SW 1271 (cell line): ENCODE results near the gene PEAK3.

ENCODE experiments used
- DNase-seq, 2 experiments: peaks; one replicate each; lab custom pipeline; 2025; lab: John Stamatoyannopoulos, UW

Gene PEAK3

DNA sequence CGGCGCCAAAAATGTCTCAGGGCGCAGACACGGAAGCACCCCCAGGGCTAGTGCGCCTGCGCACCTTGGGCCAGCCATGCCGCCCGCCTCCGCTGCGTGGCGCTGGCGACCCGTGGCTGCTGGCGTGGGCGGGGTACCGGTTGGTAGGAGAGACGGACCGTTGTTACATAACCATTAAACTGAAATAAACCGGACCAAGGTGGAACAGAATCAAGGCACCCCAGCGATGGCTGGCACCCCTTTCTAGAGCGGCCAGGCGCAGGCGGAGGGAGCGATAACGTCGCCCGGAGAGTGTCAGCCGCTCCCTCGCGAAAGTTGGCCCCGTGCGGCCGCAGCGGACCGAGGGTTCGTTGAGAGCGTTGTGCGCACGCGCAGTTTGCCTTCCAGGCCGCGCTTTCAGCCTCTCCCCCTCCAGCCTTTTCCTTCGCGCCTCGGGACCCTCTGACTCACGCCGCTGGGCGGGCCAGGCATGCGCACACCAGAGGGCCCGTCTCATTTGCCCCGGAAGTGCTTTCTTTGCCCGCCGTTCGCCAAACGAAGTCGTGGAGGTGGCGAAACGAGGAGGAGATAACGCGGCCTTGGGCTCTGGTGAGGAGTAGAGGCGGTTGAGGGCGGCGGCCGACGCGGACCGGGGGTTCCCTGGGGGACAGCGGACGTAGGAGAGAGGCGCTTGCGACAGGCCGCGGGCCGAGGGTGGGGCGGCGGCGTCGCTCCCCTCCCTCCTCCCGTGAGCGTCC is 45.5 kb downstream of the PEAK3 start, which contains the start of the genes PLEKHJ1 and SF3A2:
Gene PLEKHJ1, minus strand, starts transcription at position 16 of the 737 bp plus-strand sequence. CDS start 81 bp downstream, outside the sequence.
Gene SF3A2, plus strand, starts transcription at position 511 of the 737 bp plus-strand sequence. CDS start 6,595 bp downstream, outside the sequence.
- peak; percentile 79 to 96 for DNase-seq

- no peak for DNase-seq
Observed at GRCh38 chr19:2236064-2236313, 46.0 kb downstream of the PEAK3 start.

DNA sequence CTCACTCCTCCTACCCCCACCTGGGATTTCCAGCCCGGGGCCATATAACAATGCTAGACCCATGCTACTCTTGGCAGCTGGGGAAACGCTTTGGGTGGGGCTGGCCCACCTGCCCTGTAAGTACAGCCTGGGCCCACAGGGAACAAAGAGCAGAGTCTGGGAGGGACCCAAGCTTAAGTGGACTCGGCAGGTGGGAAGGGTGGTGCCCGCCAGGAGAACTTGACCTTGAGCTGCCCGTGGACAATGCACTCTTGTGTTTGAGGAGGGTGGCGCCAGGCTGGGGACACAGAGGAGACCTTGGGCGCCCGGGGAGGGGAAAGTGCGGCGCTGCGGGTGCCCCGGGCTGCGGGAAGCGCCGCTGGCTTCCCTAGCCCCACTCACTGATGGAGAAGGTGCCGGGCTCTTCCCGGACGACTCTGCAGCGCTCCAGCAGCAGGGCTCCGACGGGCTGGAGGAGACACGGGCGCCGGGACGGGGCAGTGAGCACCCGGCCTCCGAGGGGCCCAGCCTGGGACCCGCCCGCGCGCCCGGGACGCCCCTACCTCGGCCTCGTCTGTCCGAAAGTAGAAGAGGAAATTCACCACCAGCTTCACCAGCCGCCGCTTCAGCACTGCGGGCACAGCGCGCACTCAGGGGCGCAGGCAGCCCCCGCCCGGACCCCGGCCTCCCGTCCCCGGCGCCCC is 46.5 kb downstream of the PEAK3 start:
- no peak for DNase-seq

DNA sequence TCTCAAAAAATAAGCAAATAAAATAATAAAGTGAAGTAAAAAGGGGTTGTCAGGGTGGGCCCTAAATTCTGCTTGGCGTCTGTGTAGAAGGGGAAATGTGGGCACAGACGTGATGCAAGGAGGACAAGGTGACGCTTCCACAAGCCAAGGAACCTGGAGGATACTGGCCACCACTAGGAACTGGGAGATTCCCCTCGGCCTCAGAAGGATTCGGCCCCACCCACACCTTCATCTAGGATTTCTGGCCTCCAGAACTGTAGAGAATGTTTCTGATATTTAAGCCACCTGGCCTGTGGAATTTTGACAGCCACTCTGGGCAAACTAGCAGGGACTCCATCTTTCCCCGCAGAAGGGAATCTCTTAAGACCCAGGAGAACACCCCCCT is 47.0 kb downstream of the PEAK3 start:
- DNase-seq, result peak in 1 of 2 experiments; percentile 21

DNA sequence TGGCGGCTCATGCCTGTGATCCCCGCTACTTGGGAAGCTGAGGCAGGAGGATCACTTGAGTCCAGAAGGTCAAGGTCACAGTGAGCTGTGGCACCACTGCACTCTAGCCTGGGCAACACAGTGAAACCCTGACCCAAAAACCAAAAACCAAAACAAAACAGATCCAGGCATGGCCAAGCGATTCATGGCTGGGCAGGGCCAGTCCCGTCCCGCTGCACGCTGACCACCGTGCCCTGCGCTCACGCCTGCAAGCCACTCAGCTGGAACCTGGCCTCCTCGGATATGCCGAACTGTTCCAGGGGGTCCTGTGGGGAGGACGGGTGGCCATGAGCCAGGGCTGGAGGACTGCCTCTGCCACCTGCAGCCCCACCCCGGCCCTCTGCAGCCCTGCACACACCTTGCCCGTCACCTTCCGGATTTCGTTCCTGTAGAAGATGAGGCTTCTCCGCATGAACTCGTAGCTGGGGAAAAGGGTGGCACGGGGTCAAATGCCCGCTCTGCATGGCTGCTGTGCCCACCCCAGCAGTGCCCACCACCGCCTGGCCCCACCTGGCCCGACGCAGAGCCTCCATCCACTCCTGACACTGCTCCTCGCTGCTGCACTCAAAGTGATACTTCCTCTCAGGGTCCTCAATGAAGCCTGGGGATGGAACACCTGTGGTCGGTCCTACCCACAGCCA is 48.2 kb downstream of the PEAK3 start:
- no peak for DNase-seq

- DNase-seq, result no peak
Observed at GRCh38 chr19:2232286-2233151, 49.5 kb downstream of the PEAK3 start.

DNA sequence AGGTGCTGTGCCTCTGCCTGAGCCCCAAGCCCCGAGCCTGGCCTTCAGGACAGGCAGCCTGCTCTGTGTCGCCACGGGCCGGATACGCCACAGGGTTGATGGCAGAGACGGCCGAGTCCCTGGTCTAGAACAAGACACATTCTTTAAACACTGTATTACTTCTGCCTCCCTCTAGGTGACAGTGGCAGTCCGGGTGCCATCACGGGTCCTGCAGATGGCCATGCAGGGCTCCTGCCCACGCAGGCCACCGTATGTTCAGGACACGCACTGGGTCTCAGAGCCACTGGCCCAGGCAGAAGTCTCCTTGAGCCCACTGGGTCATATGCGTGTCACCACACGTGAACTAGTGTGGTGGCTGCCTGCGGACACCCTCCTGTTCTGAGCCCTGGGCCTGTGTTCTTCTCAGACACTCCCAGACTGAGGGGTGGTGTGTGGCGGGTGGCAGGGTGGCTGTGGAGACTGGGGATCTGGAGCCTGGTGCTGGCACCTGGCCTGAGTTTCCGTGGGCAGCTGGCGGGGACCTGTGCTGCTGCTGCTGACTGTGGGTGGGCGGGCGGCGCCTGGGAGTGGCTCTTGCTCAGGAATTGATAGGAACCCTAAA is 50.3 kb downstream of the PEAK3 start:
- DNase-seq, result peak in 1 of 2 experiments; percentile 15

DNA sequence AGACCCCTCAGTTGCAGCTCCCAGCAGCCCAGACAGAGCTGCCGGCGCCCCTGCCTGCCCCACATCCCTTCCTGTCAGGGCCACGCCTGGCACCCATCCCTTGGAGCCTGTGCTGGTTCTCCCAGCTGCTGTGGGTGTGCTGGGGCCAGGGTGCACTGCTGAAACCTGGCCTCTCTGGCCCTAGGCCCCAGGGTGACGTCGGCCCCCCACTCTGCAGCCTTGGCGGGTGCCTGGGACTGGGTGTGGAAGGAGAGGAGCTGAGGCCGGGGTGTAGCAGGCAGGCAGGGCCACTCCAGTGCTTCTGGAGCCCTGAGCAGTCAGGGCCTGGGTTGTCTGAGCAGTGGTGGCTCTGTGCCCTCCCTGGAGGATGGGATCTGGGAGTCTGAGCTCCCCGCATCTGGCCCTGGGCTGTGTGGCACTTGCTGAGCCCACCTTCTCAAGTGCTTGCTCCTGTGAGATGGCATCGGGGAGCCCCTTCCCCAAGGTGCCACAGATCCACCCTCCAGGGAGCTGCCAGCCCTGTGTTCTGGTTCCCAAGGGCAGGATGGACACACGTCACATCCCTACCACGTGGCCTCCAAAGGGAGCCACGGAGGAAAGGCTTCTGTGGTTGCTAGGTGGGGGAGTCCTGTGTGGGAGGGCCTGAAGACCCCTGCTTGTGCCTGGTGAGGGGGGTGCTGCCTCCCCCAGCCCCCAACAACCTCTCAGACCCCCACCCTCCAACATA is 51.0 kb downstream of the PEAK3 start:
- no peak for DNase-seq

DNA sequence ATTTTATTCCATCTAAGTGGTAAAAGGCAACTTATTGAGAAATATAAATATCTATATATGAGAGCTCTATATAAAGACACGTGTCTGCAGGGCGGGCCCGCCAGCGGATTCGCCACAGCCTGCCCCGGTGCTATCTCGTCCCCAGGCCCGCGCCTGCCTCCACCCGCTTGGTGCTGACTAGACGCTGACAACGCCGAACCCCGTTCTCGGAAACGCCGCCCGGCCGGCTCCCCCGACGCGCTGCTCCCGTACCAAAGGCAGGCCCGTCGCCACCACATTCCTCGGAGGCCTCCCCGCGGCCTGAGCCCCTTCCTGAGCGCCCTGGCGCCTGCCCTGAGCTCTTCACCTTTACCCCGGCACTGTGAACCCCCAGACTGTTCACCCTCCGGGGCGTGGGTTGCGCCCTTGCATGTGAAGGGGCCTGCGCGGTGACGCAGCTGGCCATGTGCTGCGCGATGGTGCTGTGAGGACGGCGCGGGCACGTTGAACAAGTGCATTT is 51.9 kb downstream of the PEAK3 start:
- no peak for DNase-seq

DNA sequence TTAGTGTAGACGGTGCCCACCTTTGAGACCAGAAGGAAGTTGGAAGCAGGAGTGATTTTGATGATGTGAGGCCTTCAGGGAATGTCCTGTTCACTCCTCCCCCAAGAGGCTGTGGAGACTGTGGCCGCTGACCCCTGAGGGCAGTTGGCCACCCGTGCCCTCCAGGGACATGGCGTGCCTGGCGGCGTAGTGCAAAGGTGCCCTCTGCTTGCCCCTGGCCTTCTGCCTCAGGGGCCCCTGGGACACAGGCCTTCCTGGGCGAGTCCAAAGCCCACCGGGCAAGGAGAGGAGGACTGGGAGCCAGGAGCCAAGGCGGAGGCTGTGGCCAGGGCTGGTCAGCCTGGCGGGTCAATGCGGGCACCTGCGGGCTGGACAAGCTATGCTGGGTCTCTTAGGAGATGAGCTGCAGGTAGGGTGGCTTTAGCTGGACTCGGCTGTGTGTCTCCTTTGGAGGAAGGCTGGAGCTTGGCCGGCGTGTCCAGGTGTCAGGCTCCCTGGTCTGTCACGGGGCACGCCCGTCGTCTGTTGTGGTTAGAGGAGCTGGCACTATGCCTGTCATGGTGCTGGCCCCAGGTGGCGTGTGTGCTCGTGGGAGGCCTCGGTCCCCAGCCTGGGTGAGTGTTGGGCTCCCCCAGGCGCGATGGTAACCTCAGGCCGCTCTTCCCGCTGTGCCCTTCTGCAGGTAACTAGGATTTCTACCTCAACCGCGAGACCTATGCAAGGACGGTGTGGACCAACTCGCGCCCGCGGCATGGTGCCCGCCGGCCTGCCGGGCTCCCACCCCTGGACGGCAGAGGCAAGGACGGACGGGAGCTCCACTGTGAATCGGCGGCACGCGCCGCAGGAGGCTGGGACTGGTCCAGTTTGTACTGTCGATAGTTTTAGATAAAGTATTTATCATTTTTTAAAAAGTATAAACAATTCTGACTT is 52.6 kb downstream of the PEAK3 start:
- no peak for DNase-seq

GRCh38 chr19:2228157-2229030 is 53.6 kb downstream of the PEAK3 start:
- no peak for DNase-seq

DNA sequence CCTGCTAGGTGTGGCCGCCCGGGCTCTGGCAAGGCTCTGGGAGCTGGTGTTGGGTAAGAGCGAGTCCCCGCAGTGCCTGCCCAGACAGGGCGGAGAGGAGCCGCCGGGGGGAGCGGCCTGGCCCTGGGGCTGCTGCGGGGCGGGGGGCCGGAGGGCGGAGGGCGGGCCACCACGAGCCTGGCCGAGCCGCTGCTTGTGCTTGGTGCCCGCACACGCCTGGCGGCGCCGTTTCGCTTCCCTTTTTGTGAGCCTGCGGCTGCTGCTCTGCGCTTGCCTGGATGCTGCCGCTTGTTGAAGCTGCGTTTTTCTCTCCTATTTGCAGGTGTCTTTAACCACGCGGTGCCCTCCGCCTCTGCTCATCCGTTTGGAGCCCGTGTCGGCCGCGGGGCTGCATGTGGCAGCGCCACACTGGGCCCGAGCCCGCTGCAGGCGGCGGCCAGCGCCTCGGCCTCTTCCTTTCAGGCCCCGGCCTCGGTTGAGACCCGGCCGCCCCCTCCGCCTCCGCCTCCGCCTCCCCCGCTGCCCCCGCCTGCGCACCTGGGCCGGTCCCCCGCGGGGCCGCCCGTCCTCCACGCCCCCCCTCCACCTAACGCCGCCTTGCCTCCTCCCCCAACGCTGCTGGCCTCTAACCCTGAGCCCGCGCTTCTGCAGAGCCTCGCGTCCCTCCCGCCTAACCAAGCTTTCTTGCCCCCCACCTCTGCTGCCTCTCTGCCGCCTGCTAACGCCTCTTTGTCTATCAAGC is 54.4 kb downstream of the PEAK3 start:
- no peak for DNase-seq

- no peak for DNase-seq
Observed at GRCh38 chr19:2226840-2227360, 55.1 kb downstream of the PEAK3 start.

GRCh38 chr19:2226051-2226839 is 55.7 kb downstream of the PEAK3 start:
- DNase-seq, result no peak

DNA sequence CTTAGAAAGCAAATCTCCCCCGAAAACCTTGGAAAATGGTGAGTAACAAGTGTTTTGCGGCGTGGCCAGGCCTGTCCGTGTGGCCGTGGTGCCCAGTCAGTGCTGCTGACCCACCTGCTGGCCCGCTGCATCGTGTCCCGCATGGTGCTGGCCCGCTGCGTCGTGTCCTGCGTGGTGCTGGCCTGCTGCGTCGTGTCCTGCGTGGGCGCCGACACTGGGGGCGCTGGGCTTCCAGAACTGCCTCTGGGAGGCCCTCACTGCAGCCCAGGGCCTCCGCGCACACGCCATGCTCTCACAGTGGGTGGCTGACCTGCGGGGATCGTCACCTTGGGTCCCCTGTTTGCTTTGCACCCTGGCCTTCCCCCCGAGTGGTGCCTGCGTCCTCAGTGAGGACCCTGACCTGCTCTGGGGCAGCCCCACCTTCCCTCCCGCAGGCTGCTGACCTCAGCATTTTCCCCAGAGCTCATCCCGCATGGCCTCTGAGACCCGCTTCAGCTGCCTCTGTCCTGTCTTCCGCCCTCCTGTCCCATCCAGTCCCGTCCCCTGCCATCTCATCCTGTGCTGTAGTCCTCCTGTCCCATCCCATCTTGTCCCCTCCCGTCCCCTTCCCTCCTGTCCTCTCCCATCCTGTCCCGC is 56.4 kb downstream of the PEAK3 start:
- DNase-seq, result no peak

GRCh38 chr19:2224754-2225349 is 57.1 kb downstream of the PEAK3 start:
- DNase-seq, result no peak
